ENCODE measurements around the gene PCNA. TPM values are rescaled to one million over a fixed set of nuclear protein-coding genes. Genes with fewer than 3 reads are reported as not detected.

Gene PCNA
- total and polyA plus RNA-seq, 2 experiments from 2014 or later, result 353 to 428 TPM

- ATAC-seq, result no peak
- no peak overlapping the region for H3K4me3 ChIP-seq
- H4K20me1 ChIP-seq (replicated peaks; ENCODE audit: insufficient read depth), result peaks cover 3% of the 10 kb centered on the region
- H3F3A ChIP-seq (replicated peaks; ENCODE audit: low read depth), result no peaks in the 10 kb centered on the region
- H3K36me3 ChIP-seq (ENCODE audit: insufficient read depth), result no peaks in the 10 kb centered on the region
- TF ChIP-seq ZNF462 (CRISPR knock-in tag; IDR thresholded peaks at IDR 0.05), result no peak
- TF ChIP-seq, protein P1, sequence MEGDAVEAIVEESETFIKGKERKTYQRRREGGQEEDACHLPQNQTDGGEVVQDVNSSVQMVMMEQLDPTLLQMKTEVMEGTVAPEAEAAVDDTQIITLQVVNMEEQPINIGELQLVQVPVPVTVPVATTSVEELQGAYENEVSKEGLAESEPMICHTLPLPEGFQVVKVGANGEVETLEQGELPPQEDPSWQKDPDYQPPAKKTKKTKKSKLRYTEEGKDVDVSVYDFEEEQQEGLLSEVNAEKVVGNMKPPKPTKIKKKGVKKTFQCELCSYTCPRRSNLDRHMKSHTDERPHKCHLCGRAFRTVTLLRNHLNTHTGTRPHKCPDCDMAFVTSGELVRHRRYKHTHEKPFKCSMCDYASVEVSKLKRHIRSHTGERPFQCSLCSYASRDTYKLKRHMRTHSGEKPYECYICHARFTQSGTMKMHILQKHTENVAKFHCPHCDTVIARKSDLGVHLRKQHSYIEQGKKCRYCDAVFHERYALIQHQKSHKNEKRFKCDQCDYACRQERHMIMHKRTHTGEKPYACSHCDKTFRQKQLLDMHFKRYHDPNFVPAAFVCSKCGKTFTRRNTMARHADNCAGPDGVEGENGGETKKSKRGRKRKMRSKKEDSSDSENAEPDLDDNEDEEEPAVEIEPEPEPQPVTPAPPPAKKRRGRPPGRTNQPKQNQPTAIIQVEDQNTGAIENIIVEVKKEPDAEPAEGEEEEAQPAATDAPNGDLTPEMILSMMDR (conservative IDR thresholded peaks at IDR 0.05; ENCODE audit: low read depth in 2 of 2), result no peak
- TF ChIP-seq POLR2AphosphoS5 (IDR thresholded peaks at IDR 0.05; ENCODE audit: low read depth), result no peak
- no peaks in the 10 kb centered on the region for H3K4me1 Mint-ChIP-seq
- H3K27ac ChIP-seq (ENCODE audit: low read depth), result peak overlapping the region; percentile 66; the same call in 1 of the 2 replicates
- H3K9me2 ChIP-seq (ENCODE audit: insufficient read depth), result no peaks in the 10 kb centered on the region
- H3K4me2 ChIP-seq, result no peak overlapping the region
- no peaks in the 10 kb centered on the region for H3K79me2 ChIP-seq (replicated peaks; ENCODE audit: insufficient read depth)
- H3K27ac Mint-ChIP-seq, result no peak overlapping the region
- H3K27me3 ChIP-seq (ENCODE audit: insufficient read depth), result no peaks in the 10 kb centered on the region
- H3K27me3 Mint-ChIP-seq (ENCODE audit: insufficient read depth, low read depth, poor library complexity), result peaks cover 4% of the 10 kb centered on the region
- H3K36me3 Mint-ChIP-seq (ENCODE audit: low read depth), result peaks cover 12% of the 10 kb centered on the region
- H2AFZ ChIP-seq, result no peak overlapping the region
- H3K4me3 Mint-ChIP-seq, result no peak overlapping the region
- H3K9me3 Mint-ChIP-seq, result no peaks in the 10 kb centered on the region
- no peaks in the 10 kb centered on the region for H3K4me1 ChIP-seq (ENCODE audit: insufficient read depth)
- DNase-seq (ENCODE audit: low spot score), result no peak
These were observed 26.9 kb downstream of the PCNA start for GRCh38 chr20:5092765-5093339.

GRCh38 chr20:5091902-5092301, 27.9 kb downstream of the PCNA start:
- ATAC-seq, result no peak
- no peaks in the 10 kb centered on the region for H3K4me1 ChIP-seq (ENCODE audit: insufficient read depth)
- no peak overlapping the region for H3K27ac Mint-ChIP-seq
- no peak for TF ChIP-seq REST (IDR thresholded peaks at IDR 0.05; ENCODE audit: unreplicated experiment)
- no peak for TF ChIP-seq POLR2AphosphoS5 (IDR thresholded peaks at IDR 0.05; ENCODE audit: low read depth)
- no peak for TF ChIP-seq NANOG (IDR thresholded peaks at IDR 0.05; ENCODE audit: borderline replicate concordance)
- no peak for TF ChIP-seq EZH2 (IDR thresholded peaks at IDR 0.05; ENCODE audit: low read depth, unreplicated experiment)
- no peak for TF ChIP-seq STAT1 (IDR thresholded peaks at IDR 0.05; ENCODE audit: unreplicated experiment)

More at GRCh38 chr20:5091902-5092301, 27.9 kb downstream of the PCNA start:
- Histone ChIP-seq H4K20me1 (replicated peaks; ENCODE audit: insufficient read depth) (peaks cover 3% of the 10 kb centered on the region; the same call in 1 of the 2 replicates), H3K4me2 (no peak overlapping the region), H3K27me3 (ENCODE audit: insufficient read depth) (no peaks in the 10 kb centered on the region), H3K9me2 (ENCODE audit: insufficient read depth) (no peaks in the 10 kb centered on the region), H3K27ac (ENCODE audit: low read depth) (no peak overlapping the region), H3K79me2 (replicated peaks; ENCODE audit: insufficient read depth) (no peaks in the 10 kb centered on the region), H2AFZ (no peak overlapping the region), H3K4me3 (no peak overlapping the region), H3F3A (replicated peaks; ENCODE audit: low read depth) (no peaks in the 10 kb centered on the region), H3K36me3 (ENCODE audit: insufficient read depth) (no peaks in the 10 kb centered on the region)
- Mint-ChIP-seq H3K9me3 (no peaks in the 10 kb centered on the region), H3K4me3 (no peak overlapping the region), H3K36me3 (ENCODE audit: low read depth) (peaks cover 9% of the 10 kb centered on the region; the same call in 2 of the 3 replicates), H3K27me3 (ENCODE audit: insufficient read depth, low read depth, poor library complexity) (peaks cover 4% of the 10 kb centered on the region), H3K4me1 (no peaks in the 10 kb centered on the region)
- DNase-seq (ENCODE audit: low spot score), result no peak
